BE2C (cell line): ENCODE measurements around the gene FOXK2. TPM values are rescaled to one million over a fixed set of nuclear protein-coding genes. Genes with fewer than 3 reads are reported as not detected.

ENCODE experiments used
- DNase-seq: peaks from one replicate; pipeline ENCODE4 v3.0.0-alpha.2; 2020
- H3K27me3 ChIP-seq: fragments of 250-450 bp; sonication (Bioruptor Pico); 2 replicates; pipeline ENCODE4 v1.5.1; 2020; ENCODE audit warnings: mild to moderate bottlenecking
- H3K36me3 ChIP-seq: fragments of 250-450 bp; sonication (Bioruptor Pico); 2 replicates; pipeline ENCODE4 v1.5.1; 2020; ENCODE audit warnings: mild to moderate bottlenecking
- H3K4me1 ChIP-seq: fragments of 250-450 bp; sonication (Bioruptor Pico); 2 replicates; pipeline ENCODE4 v1.5.1; 2020
- H3K4me3 ChIP-seq: 2 replicates; pipeline ENCODE4 v1.5.1; 2011; ENCODE audit warnings: low read depth, low read length
- H3K9me3 ChIP-seq: fragments of 250-450 bp; sonication (Bioruptor Pico); 2 replicates; pipeline ENCODE4 v1.5.1; 2020
- CTCF ChIP-seq: IDR thresholded peaks from 2 replicates; pipeline ENCODE4 v1.5.1; 2012; ENCODE audit warnings: mild to moderate bottlenecking, low read depth, low read length
- polyA plus RNA-seq: library from polyadenylated mRNA; unstranded; fragments of >200 nt; gene quantifications from one replicate; pipeline ENCODE4 v1.2.1, GENCODE V29; 2012; ENCODE audit warnings: low read depth, missing spikeins; ENCODE audit not compliant: insufficient read length, insufficient read depth

The FOXK2 gene
- 129 TPM for polyA plus RNA-seq

- H3K9me3 ChIP-seq, result no peaks in the 10 kb centered on the region
- DNase-seq, result peak; percentile 95
- no peak for TF ChIP-seq CTCF
- no peaks in the 10 kb centered on the region for H3K27me3 ChIP-seq
- H3K4me1 ChIP-seq, result no peaks in the 10 kb centered on the region; the same call in 1 of the 2 replicates
- H3K36me3 ChIP-seq, result no peaks in the 10 kb centered on the region
- H3K4me3 ChIP-seq, result peak within 1 kb of the TSS; percentile 74
Measured at GRCh38 chr17:82518826-82519810, at the start of gene FOXK2. Gene FOXK2 (plus strand): TSS chr17:82519732. CDS start chr17:82519889, 157 bp downstream.

- H3K27me3 ChIP-seq, result no peaks in the 10 kb centered on the region
- no peak for TF ChIP-seq CTCF
- no peak overlapping the region for H3K4me3 ChIP-seq
- H3K9me3 ChIP-seq, result no peaks in the 10 kb centered on the region
- H3K4me1 ChIP-seq, result no peaks in the 10 kb centered on the region
- no peak for DNase-seq
- H3K36me3 ChIP-seq, result peaks cover 50% of the 10 kb centered on the region
Measured at GRCh38 chr17:82470065-82470464, 49.5 kb upstream of the FOXK2 start.

GRCh38 chr17:82474223-82475010 lies 45.1 kb upstream of the FOXK2 start:
- peaks cover 57% of the 10 kb centered on the region for H3K36me3 ChIP-seq
- no peaks in the 10 kb centered on the region for H3K4me1 ChIP-seq
- no peaks in the 10 kb centered on the region for H3K9me3 ChIP-seq
- H3K27me3 ChIP-seq, result no peaks in the 10 kb centered on the region
- TF ChIP-seq CTCF, result no peak
- no peak for DNase-seq
- H3K4me3 ChIP-seq, result no peak overlapping the region

- DNase-seq, result no peak
- Histone ChIP-seq H3K9me3 (no peaks in the 10 kb centered on the region), H3K4me3 (no peak overlapping the region), H3K36me3 (peaks cover 59% of the 10 kb centered on the region), H3K27me3 (no peaks in the 10 kb centered on the region), H3K4me1 (no peaks in the 10 kb centered on the region)
- TF ChIP-seq CTCF, result no peak
Measured at GRCh38 chr17:82475458-82475857, 44.1 kb upstream of the FOXK2 start.

- no peaks in the 10 kb centered on the region for H3K27me3 ChIP-seq
- peaks cover 62% of the 10 kb centered on the region for H3K36me3 ChIP-seq
- no peak for DNase-seq
- no peak overlapping the region for H3K4me3 ChIP-seq
- H3K9me3 ChIP-seq, result no peaks in the 10 kb centered on the region
- TF ChIP-seq CTCF, result no peak
- no peaks in the 10 kb centered on the region for H3K4me1 ChIP-seq
Measured at GRCh38 chr17:82477934-82478333, 41.6 kb upstream of the FOXK2 start.

- Histone ChIP-seq H3K4me3 (no peak overlapping the region), H3K27me3 (no peaks in the 10 kb centered on the region), H3K36me3 (peaks cover 61% of the 10 kb centered on the region), H3K9me3 (no peaks in the 10 kb centered on the region), H3K4me1 (no peaks in the 10 kb centered on the region)
- DNase-seq, result no peak
- no peak for TF ChIP-seq CTCF
Measured at GRCh38 chr17:82479602-82480001, 39.9 kb upstream of the FOXK2 start.
